ENCODE results near the gene PPP3R1.
"Not testable (repeated sequence)": the region's sequence is repeated elsewhere in the genome, so short reads cannot be mapped to it uniquely, and the experiment has no call there.

The PPP3R1 gene

DNA sequence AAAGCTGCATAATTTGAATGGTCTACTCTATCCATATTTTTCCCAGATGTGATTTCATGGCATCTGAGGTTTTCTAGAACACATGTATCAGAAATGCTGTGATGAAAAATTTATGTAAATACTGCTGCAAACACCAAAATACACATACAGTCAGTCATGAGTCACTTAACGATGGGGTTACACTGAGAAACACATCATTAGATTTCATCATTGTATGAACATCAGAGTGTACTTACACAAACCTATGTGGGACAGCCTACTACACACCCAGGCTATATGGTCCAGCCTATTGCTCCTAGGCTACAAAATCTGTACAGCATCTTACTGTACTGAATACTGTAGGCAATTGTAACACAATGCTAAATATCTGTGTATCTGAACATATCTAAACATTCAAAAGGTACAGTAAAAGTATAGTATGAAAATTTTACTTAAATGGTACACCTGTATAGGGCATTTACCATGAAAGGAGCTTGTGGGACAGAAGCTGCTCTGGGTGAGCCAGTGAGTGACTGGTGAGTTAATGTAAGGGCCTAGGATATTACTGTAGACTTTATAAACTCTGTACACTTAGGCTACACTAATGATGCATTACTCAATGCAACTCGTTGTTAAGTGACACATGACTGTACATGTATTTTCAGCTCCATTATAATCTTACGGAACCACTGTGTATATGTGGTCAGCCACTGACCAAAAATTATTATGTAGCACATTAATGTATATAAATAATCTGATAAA, 61.2 kb downstream of the PPP3R1 start:
- no peak for DNase-seq (ENCODE audit: extremely low read depth in 1 of 2, low read depth in 1 of 2)

DNA sequence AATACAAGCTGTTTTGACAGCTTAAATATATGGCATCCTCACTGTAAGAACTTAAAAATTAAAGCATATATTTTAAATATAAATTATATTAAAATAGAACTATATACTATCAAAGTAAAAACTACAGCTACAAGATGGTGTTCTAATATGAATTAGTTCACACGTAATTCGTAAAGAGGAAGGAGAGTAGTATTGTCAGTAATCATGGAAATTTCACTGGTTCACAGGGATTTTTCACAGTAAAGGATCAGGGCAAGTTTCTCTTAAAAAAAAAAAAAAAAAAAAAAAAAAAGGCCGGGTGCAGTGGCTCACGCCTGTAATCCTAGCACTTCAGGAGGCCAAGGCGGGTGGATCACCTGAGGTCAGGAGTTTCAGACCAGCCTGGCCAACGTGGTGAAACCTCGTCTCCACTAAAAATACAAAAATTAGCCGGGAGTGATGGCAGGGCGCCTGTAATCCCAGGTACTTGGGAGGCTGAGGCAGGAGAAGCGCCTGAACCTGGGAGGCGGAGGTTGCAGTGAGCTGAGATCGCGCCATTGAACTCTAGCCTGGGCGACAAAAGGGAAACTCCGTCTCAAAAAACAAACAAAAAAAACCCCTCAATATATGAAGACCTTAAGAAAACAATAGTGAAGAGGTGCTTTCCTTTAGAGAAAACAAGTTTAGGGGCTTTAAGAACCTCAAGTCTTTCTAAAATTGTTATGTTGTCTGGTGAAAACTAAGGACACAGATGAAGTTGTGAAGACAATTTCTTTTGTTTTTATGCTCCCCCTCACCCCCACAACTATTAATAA, 62.1 kb downstream of the PPP3R1 start:
- no peak for DNase-seq (ENCODE audit: extremely low read depth in 1 of 2, low read depth in 1 of 2)

DNA sequence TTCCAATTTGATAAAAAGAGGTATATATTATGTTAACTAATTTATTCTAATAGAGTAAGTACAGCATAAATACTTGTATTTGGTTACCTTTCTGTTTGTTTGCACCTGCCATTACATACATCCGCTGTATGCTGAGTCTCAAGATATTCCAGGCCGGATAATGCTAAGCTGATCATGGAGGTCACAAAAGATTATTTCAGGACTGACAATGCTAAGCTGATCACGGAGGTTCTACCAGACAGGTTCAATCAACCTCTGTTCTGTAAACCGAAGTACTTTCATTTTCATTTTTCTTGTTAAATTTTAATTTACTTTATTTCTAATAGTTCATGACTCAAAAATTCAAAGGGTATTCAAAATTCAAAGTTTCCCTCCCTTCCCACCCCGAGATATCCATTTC, 63.5 kb downstream of the PPP3R1 start:
- DNase-seq (ENCODE audit: extremely low read depth in 1 of 2, low read depth in 1 of 2) = no peak

DNA sequence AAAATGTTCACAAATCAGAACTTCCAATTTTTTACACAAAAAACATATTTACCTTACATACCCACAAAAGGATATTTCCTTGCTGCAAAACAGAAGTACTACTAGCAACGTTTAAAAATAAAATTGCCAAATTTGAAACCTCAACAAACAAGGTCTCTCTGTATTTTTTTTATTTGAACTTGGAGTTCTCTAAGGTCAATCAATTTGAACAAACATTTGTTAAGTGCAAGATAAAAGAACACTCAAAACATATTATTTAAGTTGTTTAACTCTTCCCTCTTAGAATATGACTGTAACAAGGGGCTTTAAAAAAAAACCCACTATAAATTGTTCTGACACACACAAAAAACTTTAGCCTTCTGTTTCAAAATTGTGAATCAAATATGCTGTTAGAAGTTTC, 65.0 kb downstream of the PPP3R1 start:
- no peak for DNase-seq (ENCODE audit: extremely low read depth in 1 of 2, low read depth in 1 of 2)

DNA sequence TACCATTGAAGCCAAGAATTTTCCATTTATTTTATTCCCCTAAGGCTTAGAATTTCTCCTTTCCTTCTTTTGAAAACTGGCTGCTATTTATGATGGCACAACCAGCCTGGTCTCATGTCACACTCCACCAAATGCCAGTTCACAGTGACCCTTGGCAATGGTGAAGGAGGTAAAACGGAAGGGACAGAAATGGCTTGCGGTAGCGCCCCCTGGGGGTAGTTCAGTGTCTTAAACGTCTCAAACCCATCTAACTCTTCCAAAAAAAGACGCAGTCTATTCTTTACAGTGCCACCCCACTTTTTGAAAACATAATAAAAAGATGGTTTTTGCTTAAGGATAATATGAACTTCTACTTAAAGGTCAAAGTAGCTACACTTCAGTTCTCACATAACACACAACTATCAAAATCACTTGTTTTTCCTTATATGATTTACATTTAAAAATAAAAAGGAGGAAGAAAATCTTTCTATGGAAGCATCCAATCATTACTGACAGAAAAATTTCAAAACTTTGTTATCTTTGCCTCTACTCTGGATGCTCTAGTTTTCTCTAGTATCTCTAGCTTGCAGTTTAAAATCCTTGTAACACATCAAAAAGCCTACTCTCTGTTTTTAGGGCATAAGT, 66.7 kb downstream of the PPP3R1 start:
- DNase-seq (ENCODE audit: extremely low read depth in 1 of 2, low read depth in 1 of 2) = peak; percentile 11 to 37

DNA sequence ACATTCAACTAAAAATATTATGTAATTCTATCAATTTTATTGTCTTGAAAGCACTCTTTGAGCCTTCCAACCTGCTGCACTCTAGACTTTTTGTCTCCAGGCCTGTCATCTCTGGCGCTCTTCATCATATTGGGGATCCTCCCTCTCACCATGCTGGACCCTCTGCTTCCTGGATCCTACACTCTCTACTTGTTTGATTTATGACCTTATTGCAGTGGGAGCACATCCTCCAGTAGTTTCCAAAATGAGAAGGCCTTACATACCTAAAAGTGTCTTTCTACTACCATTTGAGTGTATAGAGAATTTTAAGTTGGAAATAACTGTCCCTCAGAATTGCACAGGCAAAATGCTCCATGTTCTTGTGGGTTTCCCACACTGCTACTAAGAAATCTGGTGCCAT, 69.4 kb downstream of the PPP3R1 start:
- no peak for DNase-seq (ENCODE audit: extremely low read depth in 1 of 2, low read depth in 1 of 2)

DNA sequence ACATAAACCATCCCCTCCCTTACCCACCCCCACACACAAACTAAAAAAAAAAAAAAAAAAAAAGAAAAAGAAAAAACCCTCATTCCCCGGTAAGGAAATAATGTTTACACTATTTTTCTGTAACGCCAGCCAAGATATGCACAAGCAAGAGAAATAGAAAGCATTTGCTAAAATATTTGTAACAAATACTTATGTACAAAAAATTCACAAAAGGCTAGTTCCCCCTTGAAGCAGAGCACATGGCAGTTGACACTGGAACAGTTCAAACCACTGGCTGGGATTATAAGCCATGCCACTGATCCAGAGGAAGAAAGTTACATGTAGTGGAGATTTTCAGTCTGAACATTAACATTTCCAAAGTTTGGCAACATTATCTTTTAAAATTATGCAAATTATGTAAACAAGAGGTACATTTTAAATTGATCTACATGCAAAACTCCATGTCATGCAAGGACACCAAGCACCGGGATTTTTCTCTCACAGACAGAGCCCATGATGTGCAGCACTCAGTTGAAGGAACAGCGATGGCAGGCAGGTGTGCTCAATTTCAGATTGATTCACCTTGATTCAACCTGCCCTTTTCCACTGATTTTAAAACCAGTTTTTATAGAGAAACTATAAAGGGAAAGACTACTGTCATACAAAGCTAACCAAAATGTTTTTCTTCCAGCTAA, 73.2 kb downstream of the PPP3R1 start:
- no peak for DNase-seq (ENCODE audit: extremely low read depth in 1 of 2, low read depth in 1 of 2)

DNA sequence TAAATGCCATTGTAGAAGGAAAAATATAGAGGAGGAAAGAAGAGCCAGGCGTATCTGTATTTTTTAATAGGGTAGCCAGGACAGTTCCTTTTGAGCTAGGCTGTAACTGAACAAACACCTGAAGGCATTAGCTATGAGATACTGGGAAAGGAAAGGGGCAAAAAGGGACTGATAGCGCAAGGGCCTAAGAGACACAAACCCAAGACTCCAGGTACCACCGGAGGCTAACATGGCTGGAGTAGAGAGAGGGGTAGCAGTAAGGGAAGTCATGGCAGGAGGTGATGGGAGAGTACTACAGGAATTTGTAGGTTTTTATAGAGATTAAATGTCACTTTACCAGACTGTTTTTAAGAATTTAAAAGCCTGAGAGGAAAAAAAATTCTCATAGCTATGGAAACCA, 73.9 kb downstream of the PPP3R1 start:
- no peak for DNase-seq (ENCODE audit: extremely low read depth in 1 of 2, low read depth in 1 of 2)

DNA sequence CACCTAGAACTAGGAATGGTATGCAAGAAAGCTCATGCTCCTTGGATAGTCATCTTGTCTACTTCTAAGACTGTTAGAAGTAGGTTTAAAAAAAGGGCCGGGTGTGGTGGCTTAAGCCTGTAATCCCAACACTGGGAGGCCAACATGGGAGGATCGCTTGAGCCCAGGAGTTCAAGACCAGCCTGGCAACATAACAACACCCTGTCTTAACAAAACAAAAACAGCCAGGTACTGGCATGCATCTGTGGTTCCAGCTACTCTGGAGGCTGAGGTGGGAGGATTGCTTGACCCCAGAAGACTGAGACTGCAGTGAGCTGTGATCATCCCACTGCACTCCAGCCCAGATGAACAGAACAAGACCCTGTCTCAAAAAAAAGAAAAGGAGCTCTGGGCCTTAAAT, 74.8 kb downstream of the PPP3R1 start:
- no peak for DNase-seq (ENCODE audit: extremely low read depth in 1 of 2, low read depth in 1 of 2)

DNA sequence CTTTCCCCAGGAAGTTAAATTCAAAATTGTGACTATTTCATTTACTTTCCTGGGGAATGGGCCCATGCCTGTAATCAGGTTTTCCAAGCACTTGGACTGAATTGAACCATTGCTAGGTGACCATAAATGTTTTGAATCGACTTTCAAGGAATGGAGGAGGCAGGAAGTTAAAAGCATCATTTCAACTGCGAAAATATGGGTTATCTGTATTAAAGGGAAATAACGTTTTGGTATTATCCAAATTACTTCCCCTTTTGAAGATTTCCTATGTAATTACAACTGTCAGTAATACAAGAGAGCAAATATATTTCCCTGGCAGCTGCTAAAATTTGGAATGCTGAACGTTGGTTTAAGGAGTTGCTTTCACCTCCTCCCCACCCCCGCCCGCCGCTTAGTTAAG, 75.7 kb downstream of the PPP3R1 start:
- DNase-seq (ENCODE audit: extremely low read depth in 1 of 2, low read depth in 1 of 2) = no peak

DNA sequence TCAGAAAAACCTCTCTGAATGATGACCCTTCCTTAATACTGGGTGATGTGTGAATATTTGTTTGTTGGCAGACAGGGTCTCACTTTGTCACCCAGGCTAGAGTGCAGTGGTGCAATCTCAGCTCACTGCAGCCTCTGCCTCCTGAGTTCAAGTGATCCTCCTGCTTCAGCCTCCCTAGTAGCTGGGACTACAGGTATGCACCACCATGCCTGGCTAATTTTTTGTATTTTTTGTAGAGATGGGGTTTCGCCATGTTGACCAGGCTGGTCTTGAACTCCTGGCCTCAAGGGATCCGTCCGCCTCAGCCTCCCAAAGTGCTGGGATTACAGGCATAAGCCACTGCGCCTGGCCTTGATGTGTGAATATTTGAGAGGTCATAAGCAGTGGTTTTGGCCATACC, 77.1 kb downstream of the PPP3R1 start:
- DNase-seq (ENCODE audit: extremely low read depth in 1 of 2, low read depth in 1 of 2) = not testable (repeated sequence)

DNA sequence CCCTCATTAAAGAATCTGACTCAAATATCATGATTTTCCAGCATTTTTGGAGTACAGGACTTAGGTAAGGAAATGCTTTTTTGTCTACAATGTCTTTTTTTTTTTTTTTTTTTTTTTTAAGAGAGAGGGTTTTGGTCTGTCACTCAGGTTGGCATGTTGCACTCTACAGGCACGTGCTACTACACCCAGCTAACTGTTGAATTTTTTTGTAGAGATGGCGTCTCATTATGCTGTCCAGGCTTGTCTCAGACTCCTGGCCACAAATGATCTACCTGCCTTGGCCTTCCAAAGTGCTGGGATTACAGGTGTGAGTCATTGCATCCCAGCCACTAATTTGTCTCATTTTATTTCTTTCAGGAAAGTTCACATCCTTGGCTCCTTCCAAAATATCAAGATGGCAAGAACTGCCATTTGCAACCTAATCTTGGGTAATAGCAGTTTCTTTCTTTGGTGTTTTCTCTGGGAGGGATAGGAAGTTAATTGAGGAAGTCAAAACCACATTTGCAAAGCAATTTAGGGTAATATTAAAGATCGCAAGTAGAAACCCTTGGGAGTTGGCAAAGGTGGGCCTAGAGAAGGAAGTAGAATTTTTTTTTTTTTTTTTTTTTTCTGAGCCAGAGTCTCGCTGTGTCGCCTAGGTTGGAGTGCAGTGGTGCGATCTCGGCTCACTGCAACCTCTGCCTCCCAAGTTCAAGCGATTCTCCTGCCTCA, 79.2 kb downstream of the PPP3R1 start:
- DNase-seq (ENCODE audit: extremely low read depth in 1 of 2, low read depth in 1 of 2) = no peak

DNA sequence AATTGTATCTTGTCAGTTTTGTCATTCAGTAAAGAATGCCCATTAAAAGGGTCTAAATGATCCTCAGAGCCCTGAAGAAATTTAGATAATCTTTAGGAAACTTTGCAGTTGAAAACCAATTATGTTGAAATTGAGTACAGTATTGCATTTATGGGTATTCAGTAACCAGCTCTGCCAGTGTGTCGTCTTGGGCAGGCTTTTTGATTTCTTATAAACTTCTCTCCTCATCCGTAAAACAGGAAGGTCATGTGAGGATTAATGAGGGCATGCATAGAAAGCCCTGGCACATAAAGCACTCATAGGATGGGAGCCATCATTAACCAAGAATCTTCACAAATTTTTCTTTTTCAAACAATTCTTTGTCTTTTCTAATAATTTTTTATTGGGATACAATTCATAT, 79.8 kb downstream of the PPP3R1 start:
- DNase-seq (ENCODE audit: extremely low read depth in 1 of 2, low read depth in 1 of 2) = no peak

DNA sequence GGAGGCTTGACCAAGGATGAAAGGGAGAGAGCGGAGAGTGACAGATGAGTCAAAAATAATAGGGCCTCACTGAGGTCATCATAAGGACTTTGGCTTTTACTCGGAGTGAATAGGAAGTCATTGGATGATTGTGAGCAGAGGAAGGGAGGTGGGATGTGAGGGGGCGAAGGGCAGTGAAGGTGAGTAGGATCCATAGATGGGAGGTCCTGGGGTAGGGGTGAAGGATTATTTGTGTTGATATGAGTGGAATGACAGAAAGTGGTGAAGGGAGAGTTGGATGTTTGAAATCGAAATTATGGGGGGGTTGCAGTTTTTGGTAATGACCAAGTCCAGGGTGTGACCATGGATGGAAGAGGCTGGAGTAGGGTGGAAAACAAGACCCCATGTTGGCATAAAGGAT, 80.6 kb downstream of the PPP3R1 start:
- DNase-seq (ENCODE audit: extremely low read depth in 1 of 2, low read depth in 1 of 2) = no peak

DNA sequence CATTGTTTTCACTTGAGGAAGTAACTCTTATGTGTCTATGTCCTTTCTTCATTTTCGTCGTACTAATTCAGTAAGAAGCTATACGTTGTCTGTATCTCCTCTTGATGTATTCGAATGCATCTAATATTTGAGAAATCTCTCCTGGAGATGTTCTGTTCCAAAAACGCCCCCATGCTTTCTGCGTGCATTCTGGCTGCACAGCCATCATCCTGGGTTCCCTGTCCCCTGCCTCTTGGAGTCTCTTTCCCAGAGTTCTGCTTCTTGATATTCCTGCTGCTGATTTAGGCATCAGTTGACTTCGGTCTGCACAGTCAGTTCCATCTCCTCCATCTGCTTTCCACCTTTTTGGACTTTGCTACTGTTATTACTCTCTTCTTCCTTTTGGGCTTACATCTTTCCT, 81.2 kb downstream of the PPP3R1 start:
- no peak for DNase-seq (ENCODE audit: extremely low read depth in 1 of 2, low read depth in 1 of 2)

DNA sequence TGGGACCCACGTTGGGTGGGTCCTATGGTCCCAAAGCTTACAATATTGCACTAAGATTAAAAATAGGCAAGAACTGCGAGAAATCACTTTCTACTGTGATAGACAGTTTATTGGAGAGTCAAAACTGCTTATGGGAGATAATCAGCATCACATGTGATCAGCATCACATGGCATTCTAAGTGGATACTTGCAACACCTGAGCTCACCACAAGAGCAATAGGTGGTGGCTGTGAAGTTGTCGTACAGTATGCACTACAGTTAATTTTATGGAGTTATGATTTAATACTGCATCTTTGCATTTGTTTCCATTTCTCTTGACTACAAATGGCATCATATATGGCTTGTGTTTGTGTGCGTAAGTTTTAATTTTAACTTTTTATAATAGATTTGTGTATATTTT, 83.0 kb downstream of the PPP3R1 start:
- DNase-seq (ENCODE audit: extremely low read depth in 1 of 2, low read depth in 1 of 2) = no peak

DNA sequence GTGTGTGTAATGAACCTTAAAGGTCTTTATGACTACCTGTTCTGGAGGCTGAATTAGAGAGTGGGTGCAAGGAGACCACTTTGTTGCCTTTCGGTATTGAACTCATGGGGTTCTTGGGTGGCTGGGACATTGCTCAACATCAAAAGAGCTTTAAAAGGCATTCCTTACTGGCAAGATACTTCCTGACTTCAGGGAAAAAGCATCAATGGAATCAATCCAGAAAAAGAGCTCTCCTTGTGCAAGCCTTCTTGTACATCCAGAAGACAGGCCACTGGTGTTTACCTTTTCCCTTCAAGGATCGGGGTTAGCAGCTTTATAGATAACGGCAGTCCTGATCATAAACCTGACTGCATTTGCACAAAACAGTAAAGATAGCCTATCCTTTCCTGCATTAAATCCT, 85.1 kb downstream of the PPP3R1 start:
- DNase-seq (ENCODE audit: extremely low read depth in 1 of 2, low read depth in 1 of 2) = no peak

DNA sequence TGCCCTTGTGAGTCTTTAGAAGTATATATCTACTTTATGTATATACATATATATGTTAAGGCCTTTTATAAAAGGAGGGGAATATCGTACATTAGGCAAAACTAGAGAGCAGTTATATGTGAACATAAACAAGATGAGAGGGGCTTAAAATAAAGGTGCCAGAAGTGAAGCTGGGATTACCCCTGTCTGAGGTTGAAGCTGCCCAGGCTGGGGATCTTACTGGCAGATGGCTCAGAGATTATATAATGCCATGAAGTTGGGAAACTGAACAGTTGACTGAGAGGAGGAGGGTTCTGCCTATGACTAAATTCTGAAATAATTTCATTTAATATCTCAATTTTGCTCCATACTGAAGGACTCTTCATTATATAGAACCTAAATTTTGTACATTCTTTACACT, 88.7 kb downstream of the PPP3R1 start:
- no peak for DNase-seq (ENCODE audit: extremely low read depth in 1 of 2, low read depth in 1 of 2)

DNA sequence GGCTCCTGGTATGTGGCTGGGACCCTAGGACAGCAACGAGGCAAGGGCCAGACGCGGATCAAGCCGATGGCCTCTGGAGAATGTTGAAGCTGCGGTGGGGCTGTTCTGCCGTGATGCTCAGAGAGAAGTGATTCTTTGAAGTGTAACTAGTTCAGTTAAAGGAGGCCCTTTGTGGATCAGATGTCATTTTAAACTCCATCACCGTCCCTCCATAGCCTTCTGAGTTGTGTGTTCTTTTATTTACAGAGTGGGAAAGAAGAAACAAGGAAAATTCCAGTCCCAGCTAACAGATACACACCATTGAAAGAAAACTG, 94.2 kb downstream of the PPP3R1 start:
- no peak for DNase-seq (ENCODE audit: extremely low read depth in 1 of 2, low read depth in 1 of 2)

DNA sequence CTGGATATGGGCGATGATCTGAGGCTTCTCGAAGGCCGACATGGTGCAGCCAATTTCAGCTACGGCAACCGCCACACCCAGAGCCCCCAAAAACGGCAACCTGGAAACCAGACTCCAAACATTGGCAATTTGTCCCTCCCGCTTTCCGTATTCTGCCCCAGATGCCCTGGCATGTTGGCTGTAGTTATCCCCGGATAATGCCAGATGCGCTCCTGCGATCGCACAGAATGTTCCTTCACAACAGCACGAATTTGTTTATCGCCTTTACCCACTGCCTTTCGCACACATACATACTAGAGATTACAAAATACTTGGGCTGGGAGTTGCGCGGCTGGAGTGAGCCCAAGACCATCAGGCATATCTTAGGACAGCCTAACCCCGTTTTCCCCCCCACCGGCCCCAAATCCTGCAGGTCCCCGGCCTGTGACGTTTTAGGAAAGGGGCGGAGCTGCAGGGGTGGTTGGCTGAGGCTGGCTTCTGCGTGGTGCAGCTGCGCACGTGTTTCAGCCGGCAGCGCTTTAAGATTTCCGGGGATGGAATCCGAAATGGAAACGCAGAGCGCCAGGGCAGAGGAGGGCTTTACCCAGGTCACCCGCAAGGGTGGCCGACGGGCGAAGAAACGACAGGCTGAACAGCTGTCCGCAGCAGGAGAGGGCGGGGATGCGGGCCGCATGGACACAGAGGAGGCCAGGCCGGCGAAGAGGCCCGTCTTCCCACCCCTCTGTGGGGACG, 94.8 kb downstream of the PPP3R1 start, which contains the start of gene PNO1:
TSS of gene PNO1 (plus strand) at position 487 of the 732 bp plus-strand sequence. CDS start at position 534, 47 bp downstream.
- DNase-seq (ENCODE audit: extremely low read depth in 1 of 2, low read depth in 1 of 2) = peak; percentile 90 to 94

Data from stimulated activated CD8-positive, alpha-beta memory T cell treated with anti-CD3 and anti-CD28 coated beads, Interleukin-7, amount 100 ng/mL, for 48 hours (primary cell).